LHCN-M2 (cell line): ENCODE data around the gene AGA. TPM values are rescaled to one million over a fixed set of nuclear protein-coding genes. Genes with fewer than 3 reads are reported as not detected.

Source experiments
- DNase-seq: peaks from one replicate; pipeline ENCODE4 v3.0.0-alpha.2; 2012; ENCODE audit warnings: low read depth
- polyA plus RNA-seq: library from polyadenylated mRNA; unstranded; fragments of >200 nt; gene quantifications from one replicate; pipeline ENCODE4 v1.2.1, GENCODE V29; 2012; ENCODE audit warnings: missing spikeins
- total RNA-seq: library from RNA; depleted of rRNA; stranded (reverse); fragments of >200 nt; gene quantifications from 2 replicates; pipeline ENCODE4 v1.2.3, GENCODE V29; 2014; rRNA removed

Gene AGA
- 10.9 and 11.4 TPM in 2 replicates for total RNA-seq
- polyA plus RNA-seq: 7.5 TPM

GRCh38 chr4:177441803-177442622 is at the start of gene AGA:
Gene AGA, minus strand, starts transcription at chr4:177442437. Its CDS starts 62 bp downstream, at chr4:177442375.
- peak; percentile 94 for DNase-seq

GRCh38 chr4:177492022-177492421 is 49.8 kb upstream of the AGA start:
- peak; percentile 49 for DNase-seq

- DNase-seq: no peak
These were observed 48.5 kb upstream of the AGA start for GRCh38 chr4:177490769-177491168.

- no peak for DNase-seq
These were observed 47.4 kb upstream of the AGA start for GRCh38 chr4:177489471-177490246.

GRCh38 chr4:177487977-177488376 is 45.7 kb upstream of the AGA start:
- no peak for DNase-seq

GRCh38 chr4:177485528-177485927 is 43.3 kb upstream of the AGA start:
- peak; percentile 52 for DNase-seq

- peak; percentile 85 for DNase-seq
These were observed 42.4 kb upstream of the AGA start for GRCh38 chr4:177484613-177485021.

GRCh38 chr4:177483760-177484159 is 41.5 kb upstream of the AGA start:
- DNase-seq: no peak

- DNase-seq: no peak
These were observed 41.0 kb upstream of the AGA start for GRCh38 chr4:177483271-177483670.

GRCh38 chr4:177482367-177482766 is 40.1 kb upstream of the AGA start:
- no peak for DNase-seq

GRCh38 chr4:177480795-177481194 is 38.6 kb upstream of the AGA start:
- no peak for DNase-seq

GRCh38 chr4:177479063-177479462 is 36.8 kb upstream of the AGA start:
- no peak for DNase-seq

GRCh38 chr4:177478496-177478895 is 36.3 kb upstream of the AGA start:
- DNase-seq: no peak

GRCh38 chr4:177473991-177474390 is 31.8 kb upstream of the AGA start:
- DNase-seq: no peak

GRCh38 chr4:177464026-177464425 is 21.8 kb upstream of the AGA start:
- DNase-seq: no peak

GRCh38 chr4:177461606-177462005 is 19.4 kb upstream of the AGA start:
- DNase-seq: no peak

- no peak for DNase-seq
These were observed 18.2 kb upstream of the AGA start for GRCh38 chr4:177460460-177460859.

- DNase-seq: no peak
These were observed 13.3 kb upstream of the AGA start for GRCh38 chr4:177455561-177455970.

- no peak for DNase-seq
These were observed 10.9 kb upstream of the AGA start for GRCh38 chr4:177453116-177453515.

- no peak for DNase-seq
These were observed 8.9 kb upstream of the AGA start for GRCh38 chr4:177451108-177451500.

- DNase-seq: no peak
These were observed 8.3 kb upstream of the AGA start for GRCh38 chr4:177450426-177451107.

- peak; percentile 71 for DNase-seq
These were observed 6.6 kb upstream of the AGA start for GRCh38 chr4:177448850-177449249.
